Endothelial cell of umbilical vein (primary cell): Measurements from ENCODE around the gene CAPN14.

Experiments
- CTCF ChIP-seq, 2 donors: IDR thresholded peaks; 1 replicate in 1 of 2; 2 replicates in 1 of 2; pipeline ENCODE4 v1.5.1; 2011; ENCODE audit warnings: low read length in 2 of 2, mild to moderate bottlenecking in 2 of 2, moderate library complexity in 2 of 2, control low read depth in 1 of 2, inconsistent platforms in 1 of 2, low read depth in 1 of 2; ENCODE audit not compliant: insufficient read depth in 1 of 2; ENCODE audit errors: extremely low read depth in 1 of 2
- FOS ChIP-seq: IDR thresholded peaks from 2 replicates; pipeline ENCODE4 v1.6.1; 2011; ENCODE audit warnings: mild to moderate bottlenecking, low read length, moderate library complexity, borderline replicate concordance; ENCODE audit not compliant: insufficient read depth
- POLR2AphosphoS5 ChIP-seq: IDR thresholded peaks from 2 replicates; pipeline ENCODE4 v1.6.1; 2012; ENCODE audit warnings: low read depth, mild to moderate bottlenecking, control low read depth, low read length, moderate library complexity; ENCODE audit not compliant: insufficient read depth

GRCh38 chr2:31246184-31246852 is 29.0 kb upstream of the CAPN14 start:
- TF ChIP-seq POLR2AphosphoS5 (no peak), CTCF (IDR thresholded peaks at IDR 0.05; ENCODE audit: extremely low read depth in 1 of 2, insufficient read depth in 1 of 2, low read depth in 1 of 2, low read length in 2 of 2) (no peak), FOS (no peak)
